SU-DHL-6 (cell line): ENCODE results near the gene ECI1.

Experiments
- CTCF ChIP-seq: fragments of 200-600 bp; sonication (generic); IDR thresholded peaks from one replicate; pipeline ENCODE4 v1.5.1; 2017; ENCODE audit warnings: antibody characterized with exemption, mild to moderate bottlenecking, low read length, moderate library complexity; ENCODE audit not compliant: insufficient read depth, poor library complexity, severe bottlenecking
- EZH2phosphoT487 ChIP-seq: fragments of 200-600 bp; sonication (generic), shearing (Covaris generic); conservative IDR thresholded peaks from 2 replicates; pipeline ENCODE4 v1.6.1; 2018; ENCODE audit warnings: mild to moderate bottlenecking, antibody characterized with exemption, low read length, moderate library complexity, mixed read lengths

- no peak for TF ChIP-seq CTCF
- TF ChIP-seq EZH2phosphoT487 = no peak
Measured at GRCh38 chr16:2288726-2289125, 37.3 kb upstream of the ECI1 start.
